PFSK-1 (cell line): ENCODE data around the gene TOLLIP.

Experiments
- FOXP2 ChIP-seq: optimal IDR thresholded peaks from 2 replicates; pipeline ENCODE3; 2011; ENCODE audit warnings: borderline replicate concordance, control low read depth, inconsistent platforms; ENCODE audit not compliant: insufficient read depth; ENCODE audit errors: extremely low read length, extremely low read depth
- POLR2AphosphoS5 ChIP-seq: IDR thresholded peaks from 2 replicates; pipeline ENCODE4 v1.6.1; 2012; ENCODE audit warnings: low read depth, mild to moderate bottlenecking, control low read depth, low read length, moderate library complexity
- REST ChIP-seq, 2 experiments: IDR thresholded peaks; 2 replicates each; pipeline versions ENCODE4 v1.6.1 to v1.8.0; 2011 to 2012; ENCODE audit warnings: low read depth in 2 of 2, low read length in 2 of 2, control low read depth in 1 of 2, inconsistent platforms in 1 of 2, mild to moderate bottlenecking in 1 of 2, moderate library complexity in 1 of 2; ENCODE audit not compliant: insufficient read depth in 1 of 2
- SIN3A ChIP-seq: IDR thresholded peaks from 2 replicates; pipeline ENCODE4 v1.6.1; 2012; ENCODE audit warnings: mild to moderate bottlenecking, low read length, moderate library complexity, borderline replicate concordance; ENCODE audit not compliant: insufficient read depth
- TAF1 ChIP-seq: IDR thresholded peaks from 2 replicates; pipeline ENCODE4 v1.6.1; 2012; ENCODE audit warnings: low read length, control low read depth, borderline replicate concordance; ENCODE audit not compliant: insufficient read depth

GRCh38 chr11:1308743-1309497 is 512 bp downstream of the TOLLIP start:
- TF ChIP-seq SIN3A (no peak), REST (IDR thresholded peaks at IDR 0.05; ENCODE audit: insufficient read depth in 1 of 2, low read depth in 2 of 2, low read length in 2 of 2) (no peak), TAF1 (no peak), POLR2AphosphoS5 (no peak; the same call in 1 of the 2 replicates), FOXP2 (no peak)
